UCSD-AML1 (cell line): ENCODE measurements around the gene BLNK.

ENCODE experiments used
- DNase-seq: peaks from one replicate; lab custom pipeline; 2025; ENCODE audit not compliant: unreplicated experiment; lab: John Stamatoyannopoulos, UW

BLNK gene

DNA sequence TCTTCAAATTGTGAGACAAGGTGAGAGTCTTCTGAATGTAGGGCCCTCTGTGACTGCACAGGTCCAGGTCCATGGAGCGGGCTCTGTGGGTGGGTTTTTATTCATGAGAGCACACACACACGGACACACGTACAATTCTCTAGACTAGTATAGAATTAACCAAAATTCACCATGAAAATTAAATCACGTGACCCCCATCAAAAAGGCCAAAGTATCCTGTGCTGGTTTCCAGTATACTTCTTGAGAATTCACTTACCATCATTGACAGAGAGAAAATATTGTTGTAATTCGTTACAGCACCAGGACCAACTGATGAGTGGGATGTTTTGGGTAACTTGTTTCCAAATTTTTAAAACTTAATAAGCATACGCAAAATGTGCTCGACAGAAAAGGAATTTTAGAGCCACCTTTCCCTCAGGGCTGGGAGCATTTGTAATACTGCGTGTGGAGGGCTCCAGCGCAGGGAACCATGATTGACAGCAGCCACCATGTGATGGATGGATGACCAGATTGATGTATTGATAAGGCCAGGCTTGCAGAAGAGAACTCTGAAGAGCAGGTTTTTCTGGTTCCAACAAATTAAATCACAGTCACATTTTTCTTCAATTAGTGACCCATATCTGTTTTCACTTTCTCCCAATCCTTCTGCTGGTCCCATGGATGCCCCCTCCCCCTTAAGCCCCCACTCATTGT lies 18.0 kb upstream of the BLNK start:
- no peak for DNase-seq

DNA sequence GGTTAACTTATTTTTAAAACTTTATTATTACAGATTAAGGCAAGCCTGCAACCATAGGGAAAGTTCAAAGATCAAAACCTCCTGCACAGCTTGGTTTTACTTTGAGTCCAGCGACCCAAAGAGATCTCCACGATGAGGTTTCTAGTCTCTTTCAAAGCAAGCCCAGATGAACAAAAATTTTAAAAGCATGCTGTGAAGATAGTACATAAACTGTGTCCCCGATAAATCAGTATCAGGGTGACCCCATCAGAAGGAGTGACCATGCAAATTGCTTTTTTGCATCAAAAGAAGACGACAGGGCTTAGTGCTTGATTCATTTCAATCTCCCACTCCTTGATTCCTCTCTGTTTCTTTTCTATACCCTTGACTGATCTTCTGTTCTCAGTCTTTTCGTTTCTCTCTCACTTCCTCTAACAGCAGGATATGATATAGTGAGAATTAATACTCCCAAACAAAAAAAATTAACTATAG lies 16.8 kb upstream of the BLNK start:
- no peak for DNase-seq

DNA sequence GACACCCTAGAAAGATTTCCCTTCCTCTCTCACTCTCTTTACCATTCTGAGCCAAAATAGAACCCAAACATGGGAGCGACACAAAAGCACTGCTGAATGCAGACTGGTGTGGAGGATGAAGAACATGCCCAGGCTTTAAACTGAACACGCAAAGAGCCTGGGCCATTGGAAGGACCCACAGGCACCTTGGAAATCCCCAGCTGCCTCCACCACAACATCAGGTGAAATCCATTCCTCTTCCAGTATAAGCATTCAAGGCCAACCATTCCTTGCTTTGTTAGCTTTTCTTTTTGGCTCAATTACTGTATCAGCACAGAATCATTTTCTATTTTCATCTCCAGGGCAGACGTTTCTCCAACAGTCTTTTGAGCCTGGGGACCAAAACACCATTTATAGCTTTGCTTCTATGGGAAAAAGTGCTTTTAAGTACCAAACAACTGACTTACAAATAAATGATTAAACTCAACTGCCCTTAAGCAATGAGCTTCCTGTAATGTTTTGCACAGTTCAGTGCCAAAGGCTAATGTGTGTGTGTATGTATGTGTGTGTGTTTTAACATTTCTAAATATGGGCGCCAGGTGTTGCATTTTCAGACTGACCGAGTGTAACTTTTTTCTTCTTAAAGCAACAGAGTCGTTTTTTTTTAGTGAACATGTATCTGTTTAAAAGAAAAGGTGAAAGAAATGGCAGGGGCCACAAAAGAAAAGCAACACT lies 16.2 kb upstream of the BLNK start:
- DNase-seq = no peak

DNA sequence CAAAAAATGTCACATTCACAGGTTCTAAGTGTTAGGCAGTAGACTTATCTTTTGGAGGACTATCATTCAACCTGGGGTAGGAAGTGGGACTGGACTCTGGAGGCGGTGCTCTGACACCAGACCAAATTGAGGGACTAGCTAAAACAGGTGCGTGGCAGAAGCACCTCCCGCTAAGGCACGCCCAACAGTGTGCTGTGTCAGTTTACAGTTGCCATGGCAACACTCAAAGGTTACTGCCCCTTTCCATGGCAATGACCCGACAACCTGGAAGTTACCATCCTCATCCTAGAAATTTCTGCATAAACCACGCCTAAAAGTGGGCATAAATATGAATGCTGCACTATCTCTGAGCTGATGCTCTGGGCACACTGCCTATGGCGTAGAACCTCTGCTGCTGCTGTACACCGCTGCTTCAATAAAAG lies 14.0 kb upstream of the BLNK start:
- no peak for DNase-seq

DNA sequence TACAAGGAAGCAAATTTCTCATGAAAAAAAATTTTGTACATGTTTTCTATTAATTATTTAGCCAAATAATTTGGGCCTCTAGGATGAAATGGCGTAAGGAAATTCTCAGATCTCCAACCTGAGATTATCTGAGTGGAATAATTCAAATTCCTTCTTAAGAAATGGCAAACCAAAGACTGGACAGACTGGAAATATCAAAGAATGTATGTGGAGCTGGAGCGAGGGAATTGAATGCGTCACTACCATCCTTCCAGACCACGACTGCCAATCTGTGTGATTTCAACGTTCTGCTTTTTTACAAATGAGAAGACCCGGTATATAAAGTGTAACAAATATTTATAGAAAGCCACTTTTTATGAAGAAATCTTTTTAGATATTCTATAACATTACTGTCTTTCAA lies 12.4 kb upstream of the BLNK start:
- DNase-seq = no peak

DNA sequence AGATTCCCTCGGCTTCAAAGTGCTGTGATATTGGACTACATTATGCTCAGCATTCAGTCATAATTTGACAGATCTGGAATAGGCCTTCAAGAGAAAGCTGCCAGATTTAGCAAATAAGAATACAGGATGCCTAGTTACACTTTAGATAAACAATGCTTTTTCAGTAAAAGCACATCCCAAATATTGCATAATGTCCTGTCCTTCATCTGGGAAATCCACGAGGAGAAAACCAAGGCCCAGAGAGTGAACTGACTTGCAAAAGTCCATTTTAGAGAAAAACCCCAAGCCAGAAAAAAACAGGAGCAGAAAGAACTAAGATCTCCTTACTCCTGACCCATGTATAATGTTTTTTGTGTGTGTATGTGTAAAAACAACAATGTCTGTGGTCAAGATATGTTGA lies 12.0 kb upstream of the BLNK start:
- DNase-seq = no peak

DNA sequence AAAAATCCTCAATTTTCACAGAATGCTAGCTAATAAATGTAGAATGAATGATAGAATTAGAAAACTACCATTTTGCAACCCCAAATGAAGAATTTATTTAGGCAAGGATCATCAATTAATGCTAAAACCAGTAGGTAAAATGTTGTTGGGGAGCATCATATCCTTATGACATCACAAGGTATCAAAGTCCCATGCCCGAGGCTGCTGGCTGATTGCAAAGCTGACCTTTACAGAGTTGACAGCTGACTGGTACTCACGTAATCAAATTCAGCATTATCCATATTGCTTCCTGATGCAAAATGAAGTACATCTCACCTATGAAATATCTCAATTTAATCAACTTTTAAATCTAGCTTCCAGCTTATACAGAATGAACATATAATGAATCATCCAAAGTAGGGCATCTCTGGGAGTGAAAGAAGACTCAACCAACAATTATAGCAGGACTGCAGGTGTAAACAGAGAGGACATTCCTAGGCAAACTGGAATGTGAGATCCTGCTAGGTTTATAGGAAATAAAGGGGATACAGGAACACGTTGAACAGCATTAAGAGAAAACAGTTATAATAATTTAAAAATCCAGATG lies 10.2 kb upstream of the BLNK start:
- no peak for DNase-seq

DNA sequence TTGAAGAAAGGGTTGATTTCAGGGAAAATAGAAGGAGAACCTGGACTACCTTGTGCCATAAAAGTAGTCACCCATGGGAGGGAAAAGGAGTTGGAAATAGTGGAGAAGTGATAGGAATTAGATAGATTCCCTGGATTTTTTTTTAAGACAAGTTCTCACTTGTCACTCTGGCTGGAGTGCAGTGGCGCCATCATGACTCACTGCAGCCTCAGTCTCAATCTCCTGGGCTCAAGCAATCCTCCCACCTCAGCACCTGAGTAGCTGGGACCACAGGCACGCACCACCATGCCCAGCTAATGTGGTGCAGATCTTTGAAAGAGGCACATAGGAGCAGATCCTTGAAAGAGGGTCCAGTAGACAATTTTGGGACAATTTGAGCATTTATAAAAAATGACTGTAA lies 9.5 kb upstream of the BLNK start:
- no peak for DNase-seq

DNA sequence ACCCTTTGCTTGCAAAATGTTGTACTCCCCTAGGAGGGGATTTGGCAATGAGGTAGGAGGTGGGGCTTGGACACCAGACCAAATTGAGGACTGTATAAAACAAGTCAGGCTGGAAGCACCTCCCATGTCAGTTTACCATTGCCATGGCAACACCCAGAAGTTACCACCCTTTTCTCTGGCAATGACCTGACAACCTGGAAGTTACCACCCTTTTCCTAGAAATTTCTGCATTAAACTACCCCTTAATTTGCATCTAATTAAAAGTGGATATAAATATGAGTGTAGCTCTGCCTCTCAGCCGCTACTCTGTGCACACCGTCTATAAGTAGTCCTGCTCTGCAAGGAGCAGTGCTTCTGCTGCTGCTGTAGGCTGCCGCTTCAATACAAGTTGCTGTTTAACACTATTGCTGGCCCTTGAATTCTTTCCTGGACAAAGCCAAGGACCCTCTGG lies 7.8 kb upstream of the BLNK start:
- no peak for DNase-seq

DNA sequence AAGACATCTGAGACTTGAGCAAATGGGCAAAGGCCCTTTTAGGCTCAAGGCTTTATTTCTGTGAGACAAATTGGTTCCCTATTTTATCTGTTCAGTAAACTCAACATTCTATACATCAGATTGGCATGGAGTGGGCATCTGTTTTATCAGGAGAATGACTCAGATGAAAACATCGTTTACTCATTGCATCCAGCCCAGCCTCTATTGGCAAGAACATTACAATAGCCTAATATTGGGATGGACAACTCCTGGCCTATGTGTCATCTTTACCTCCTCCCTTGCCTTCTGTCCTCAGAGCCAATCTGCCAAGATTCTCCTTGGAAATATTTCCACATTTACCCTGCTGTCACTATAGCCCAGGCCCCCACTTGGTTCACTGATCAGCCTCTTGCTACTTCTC lies 5.5 kb upstream of the BLNK start:
- no peak for DNase-seq

DNA sequence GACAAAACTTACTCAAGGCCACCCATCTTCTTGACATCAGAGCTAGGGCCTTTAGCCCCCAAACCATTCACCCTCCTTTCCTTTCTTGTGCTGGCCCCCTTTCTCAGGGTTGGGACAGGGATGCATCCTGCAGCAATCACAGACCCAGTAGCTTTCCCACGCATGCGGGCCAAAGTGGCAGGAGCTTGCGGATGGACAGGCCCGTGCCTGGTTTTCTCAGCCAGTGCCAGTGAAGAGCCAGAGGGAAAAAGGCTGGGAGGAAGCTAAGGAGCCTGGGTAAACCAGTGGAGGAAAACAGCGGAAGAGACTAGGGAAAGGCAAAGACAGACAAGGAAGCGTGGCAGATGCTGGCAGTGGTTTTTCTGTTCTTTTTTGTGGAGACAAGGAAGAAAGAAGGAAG lies 5.1 kb upstream of the BLNK start:
- DNase-seq = no peak

DNA sequence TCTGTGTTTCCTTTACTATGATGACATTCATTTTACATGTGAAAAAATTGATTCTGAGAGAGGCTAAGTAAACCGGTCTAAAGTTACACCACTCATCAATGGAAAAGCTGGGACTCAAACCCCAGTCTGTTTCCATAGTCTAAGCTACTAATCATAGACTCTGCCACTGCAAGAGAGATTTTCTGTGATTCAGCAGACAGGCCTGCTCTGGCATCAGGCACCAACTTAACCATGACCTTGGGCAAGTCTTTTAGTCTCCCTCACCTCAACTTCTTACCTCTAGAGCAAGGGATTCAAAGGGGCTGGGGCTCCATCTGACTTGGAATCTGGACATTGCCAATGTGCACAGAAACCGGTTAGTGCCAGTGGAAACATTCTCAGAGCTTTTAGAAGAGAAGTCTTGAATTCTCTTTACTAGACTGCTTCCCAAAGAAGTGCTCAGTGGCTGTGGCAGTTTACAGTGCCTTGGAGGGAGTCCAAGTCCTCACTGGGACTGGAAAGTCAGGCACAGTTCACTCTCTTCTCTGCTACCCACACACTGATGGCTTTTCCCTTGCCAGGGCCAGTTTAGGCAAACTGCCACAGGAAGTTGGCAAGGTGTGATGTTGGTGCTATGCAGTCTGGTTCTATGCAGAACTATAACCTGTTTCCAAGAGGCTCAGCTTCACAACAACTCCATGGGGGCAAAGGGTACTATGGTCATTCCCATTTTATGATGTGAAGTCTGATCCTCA lies 4.5 kb upstream of the BLNK start:
- no peak for DNase-seq

DNA sequence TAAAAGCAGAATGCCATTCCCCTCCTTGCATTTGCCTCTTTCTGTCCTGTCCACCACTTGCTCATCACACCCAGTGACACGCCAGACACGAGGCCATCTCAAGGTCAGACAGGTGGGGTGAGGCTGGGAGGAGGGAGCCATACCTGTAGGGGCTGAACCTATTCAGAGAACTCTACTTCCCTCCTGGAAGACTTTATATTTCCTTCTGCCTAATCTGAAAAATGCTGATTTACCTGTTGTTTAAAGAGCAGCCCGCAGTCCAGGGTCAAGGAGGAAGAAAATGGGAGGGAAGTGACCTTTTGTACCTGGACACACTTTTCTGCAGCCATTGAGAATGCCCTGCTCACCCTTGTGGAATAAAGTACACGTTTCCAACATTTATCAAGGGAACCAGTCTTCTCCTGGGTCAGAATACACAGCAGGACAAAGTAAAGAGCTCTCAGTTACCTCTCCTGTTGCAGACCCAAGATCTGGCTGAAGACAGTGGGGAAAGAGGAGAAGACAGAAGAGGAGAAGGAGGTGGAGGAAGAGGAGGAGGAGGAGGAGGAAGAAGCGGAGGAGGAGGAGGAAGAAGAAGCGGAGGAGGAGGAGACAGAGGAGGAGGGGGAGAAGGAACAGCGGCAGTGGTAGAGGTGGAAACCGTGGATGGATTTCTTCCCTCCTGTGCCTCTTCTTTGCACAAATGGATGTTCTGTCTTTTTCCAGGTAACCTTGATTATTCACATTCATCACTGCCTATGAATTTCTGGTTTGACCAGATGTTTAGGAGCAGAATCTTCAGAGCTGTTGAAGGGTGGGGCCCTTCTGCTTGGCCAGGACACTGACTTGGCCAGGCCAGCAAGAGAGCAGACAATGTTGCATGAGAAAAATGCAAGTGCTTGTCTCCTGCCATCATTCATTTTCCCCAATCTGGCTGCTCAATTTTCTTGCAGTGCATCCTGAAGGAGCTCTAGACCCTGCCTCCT lies 1.2 kb upstream of the BLNK start:
- no peak for DNase-seq

DNA sequence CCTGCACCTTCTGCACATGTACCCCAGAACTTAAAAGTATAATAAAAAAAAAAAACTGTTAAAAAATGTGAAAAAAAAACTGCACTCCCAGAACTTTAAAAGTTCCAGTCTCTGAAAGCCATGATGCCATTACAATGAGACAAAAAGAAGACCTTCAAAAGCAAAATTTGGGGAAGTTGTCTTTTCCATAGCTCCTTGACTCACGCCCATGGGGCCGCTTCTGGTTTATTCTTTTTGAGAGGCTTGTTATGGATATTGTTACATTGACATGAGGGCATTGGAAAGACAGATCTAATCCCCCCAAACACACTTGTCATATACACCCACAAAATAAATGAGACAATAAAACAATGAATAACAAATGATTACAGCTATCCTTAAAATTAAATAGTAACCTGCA lies 798 bp downstream of the BLNK start:
- DNase-seq = no peak

DNA sequence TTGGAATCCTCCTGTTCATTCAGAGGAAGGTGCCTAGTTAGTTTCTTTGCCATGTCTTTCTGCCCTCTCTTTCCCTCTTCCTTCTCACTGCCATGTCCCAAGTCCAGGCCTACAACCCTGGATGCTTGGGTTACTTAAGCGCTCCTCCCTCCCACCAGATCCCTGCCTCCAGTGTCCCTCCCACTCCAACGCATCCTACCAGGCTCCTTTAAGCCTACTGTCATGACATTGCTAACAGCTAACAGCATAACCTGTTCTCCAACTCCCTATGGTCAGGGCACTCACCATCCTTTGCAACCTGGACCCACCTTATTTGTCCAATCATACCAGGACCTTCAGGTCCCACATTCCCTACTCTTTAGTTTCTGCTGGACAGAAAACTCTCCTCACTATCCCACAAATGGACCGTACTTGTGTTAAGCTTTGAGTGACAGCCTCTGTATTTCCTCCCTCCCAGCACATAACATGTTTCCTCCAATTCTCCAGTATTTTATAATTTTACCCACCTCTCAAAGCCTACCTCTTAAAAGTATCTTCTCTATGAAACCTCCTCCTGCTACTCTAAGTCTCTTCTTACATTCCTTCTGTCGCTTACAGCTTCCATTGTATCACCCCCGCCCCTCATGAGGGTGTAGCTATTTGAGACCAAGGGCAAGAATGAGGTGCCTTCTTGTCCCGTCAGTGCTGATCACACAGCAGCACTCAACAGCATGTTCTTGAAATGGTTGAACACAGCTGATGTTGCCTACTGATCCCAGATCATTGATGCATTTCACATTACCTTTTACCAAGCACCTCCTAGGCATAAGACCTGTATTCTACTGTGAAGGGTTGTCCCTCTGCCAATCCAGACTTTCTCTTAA lies 1.7 kb downstream of the BLNK start:
- DNase-seq = no peak

DNA sequence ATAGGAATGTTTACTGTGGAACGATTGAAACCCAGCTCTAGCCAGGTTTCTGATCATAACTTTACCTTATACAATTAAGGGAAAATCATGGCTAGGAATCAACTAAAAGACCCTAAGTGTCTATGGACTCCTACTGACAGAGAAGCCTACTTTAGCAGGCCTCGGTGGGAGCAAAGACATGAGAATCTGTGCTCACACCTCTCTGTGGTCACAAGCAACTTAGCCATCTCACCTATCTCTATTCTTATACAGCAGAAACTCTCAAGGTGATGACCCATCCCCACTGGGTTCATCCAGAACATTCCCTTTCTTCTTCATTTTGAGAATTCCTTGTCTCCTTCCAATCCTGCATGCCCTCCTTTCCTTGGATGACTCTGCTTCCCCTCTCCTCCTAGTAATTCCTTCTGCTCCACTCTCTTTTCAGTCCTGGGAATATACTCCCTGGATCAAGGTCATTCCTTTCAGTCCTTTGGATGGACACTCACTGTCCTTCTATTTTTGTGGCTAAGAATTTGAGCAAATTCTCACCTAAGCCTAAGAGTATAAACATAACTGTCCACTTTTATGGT lies 2.9 kb downstream of the BLNK start:
- no peak for DNase-seq

DNA sequence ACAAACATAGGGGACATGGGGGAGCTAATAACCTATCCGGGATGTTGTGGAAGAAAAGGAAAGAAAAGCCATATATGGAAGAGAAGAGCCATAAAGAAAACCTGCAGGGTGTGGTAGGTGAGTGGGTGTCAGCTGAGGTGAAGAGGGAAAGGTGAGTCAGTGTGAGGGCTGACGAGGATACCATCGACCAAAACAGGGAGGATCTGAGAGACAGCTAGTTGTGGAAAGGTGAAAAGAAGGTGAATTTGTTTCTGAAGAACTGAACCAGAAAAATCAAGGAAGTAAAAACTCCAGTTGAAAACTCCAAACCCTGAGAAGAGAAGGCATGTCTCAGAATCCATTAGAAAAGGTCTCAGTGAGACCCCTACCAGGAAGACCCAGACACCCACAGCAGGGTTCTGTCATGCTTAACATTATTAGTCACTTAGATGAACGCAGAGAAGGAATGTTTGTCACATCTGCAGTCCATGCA lies 4.1 kb downstream of the BLNK start:
- DNase-seq = no peak

DNA sequence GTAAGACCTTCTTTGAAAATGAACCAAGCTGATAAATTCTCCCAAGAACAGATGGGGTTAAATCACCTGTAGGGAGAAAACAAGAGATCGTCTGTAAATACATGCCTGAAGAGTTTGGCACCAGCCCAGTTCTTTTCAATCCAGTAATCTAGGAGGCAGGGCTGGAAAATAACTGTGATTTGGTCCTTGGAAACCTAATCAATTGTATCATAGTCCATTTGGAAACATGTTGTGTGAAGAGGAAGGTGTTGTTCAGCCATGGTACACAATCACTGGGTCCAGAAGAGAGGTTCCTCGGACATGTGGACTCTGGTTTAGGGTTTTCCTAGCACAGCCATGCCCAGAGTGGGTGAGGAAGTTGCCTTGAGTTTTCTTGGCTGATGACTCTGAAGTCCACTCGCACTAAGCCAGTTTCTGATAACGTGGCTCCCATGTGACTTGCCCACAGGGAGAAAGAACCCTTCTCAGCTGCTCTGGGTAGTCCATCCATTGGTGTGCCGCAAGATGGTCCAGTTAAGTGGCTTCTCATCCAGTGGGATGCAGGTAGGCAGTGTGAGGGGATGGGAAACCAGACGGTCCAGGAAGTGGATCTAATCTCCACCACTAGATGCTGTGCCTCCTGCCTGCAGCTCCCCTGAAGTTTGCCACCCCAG lies 5.1 kb downstream of the BLNK start:
- no peak for DNase-seq

DNA sequence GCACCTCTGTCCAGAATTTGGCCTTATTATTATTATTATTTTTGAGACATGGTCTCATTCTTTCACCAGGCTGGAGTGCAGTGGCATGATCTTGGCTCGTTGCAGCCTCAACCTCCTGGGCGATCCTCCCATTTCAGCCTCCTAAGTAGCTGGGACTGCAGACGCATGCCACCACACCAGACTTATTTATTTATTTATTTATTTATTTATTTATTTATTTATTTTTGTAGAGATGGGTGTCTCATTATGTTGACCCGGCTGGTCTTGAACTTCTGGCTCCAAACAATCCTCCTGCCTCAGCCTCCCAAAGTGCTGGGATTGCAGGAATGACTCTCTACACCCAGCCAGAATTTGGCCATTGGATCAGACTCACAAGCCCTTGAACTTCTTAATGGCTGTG lies 6.4 kb downstream of the BLNK start:
- DNase-seq = no peak
